Skin epidermis (tissue), 12 donors: ENCODE results near the gene OR52N1.

Experiments used
- H3K27ac ChIP-seq, 21 experiments: fragments of 200-600 bp; sonication (generic) in 11 of 21; one replicate each; pipeline ENCODE4 v1.5.0; 2020; ENCODE audit warnings: mild to moderate bottlenecking in 3 of 21, inconsistent platforms in 2 of 21, moderate library complexity in 2 of 21
- H3K4me3 ChIP-seq, 7 experiments: fragments of 200-600 bp; sonication (generic) in 2 of 7; one replicate each; pipeline ENCODE4 v1.5.0; 2020; ENCODE audit warnings: inconsistent platforms in 2 of 7, mild to moderate bottlenecking in 2 of 7, moderate library complexity in 1 of 7

OR52N1 gene

DNA sequence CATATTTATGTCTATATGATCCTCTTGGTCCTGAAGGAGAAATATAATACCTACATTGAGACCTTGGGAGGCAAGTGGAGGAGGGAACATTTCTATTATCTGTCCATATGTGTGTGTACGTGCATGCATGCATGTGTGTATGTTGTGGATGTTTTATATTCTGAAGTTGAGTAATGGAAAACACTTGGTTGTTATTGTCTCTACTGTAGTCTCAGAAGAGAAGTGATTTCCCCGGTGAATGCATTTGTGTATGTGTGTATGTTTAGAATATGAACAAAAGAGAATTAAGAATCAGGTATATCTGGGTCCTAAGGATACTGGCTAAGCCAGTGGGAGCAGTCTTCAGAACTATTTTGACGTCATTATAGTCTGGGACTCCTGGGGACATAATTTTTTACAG, at the start of gene OR52N1:
Gene OR52N1 (minus strand): TSS at position 101 of the 400 bp plus-strand sequence. CDS start 2,449 bp downstream, outside the sequence.
- Histone ChIP-seq H3K4me3 (no peak within 1 kb of the TSS), H3K27ac (no peak within 1 kb of the TSS)

GRCh38 chr11:5837695-5838094, 46.6 kb upstream of the OR52N1 start:
- H3K4me3 ChIP-seq, result no peak overlapping the region
- H3K27ac ChIP-seq, result no peak overlapping the region

GRCh38 chr11:5833446-5833845, 42.4 kb upstream of the OR52N1 start:
- no peak overlapping the region for H3K4me3 ChIP-seq
- H3K27ac ChIP-seq, result no peak overlapping the region

- no peak overlapping the region for H3K27ac ChIP-seq
- H3K4me3 ChIP-seq, result no peak overlapping the region
Observed at GRCh38 chr11:5831196-5831829, 40.2 kb upstream of the OR52N1 start.

- H3K4me3 ChIP-seq, result no peak overlapping the region
- H3K27ac ChIP-seq, result peak overlapping the region in 1 of 21 experiments; percentile 40
Observed at GRCh38 chr11:5818245-5818886, 27.3 kb upstream of the OR52N1 start.

- Histone ChIP-seq H3K4me3 (no peak overlapping the region), H3K27ac (no peak overlapping the region)
Observed at GRCh38 chr11:5815534-5815933, 24.5 kb upstream of the OR52N1 start.

DNA sequence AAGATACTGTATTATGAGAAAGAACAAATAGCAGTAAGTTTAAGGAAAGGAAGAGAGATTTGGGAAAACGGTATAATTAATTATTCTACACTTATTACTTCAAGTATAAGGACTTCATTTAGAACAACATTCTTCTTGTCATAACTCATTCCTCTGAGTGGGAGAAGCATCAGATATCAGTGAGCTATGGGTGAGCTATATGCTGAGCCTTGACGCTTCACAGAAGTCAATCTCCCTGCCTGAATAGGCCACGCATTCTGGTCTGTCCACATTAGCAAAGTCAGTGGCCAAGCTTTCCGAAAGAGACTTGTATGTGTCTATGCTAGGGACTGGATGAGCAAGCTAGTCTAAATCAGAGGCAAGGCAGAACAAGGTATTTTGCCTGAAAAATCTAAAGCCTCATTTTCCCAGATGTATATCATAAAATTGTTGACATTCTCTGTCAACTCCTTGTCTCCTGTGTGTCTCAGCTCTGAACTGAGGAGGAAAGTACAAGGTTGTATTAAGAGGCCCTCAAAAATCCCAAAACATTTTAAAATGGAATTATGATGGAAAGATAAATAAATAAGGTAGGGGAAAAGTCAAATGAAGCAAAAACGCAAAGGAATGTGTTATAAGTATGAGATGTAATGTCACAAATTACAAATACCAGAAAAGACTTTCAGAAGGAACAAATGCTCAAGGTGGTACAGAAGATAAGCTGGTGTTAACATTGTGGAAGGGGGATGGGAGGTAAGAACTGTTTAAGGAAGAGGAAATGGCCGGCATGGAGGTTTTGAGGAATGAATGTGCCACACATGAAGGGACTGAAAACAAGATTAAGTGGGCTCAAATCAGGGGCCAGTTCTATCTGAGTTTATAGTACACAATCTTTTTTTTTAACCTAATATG, 19.1 kb upstream of the OR52N1 start:
- Histone ChIP-seq H3K4me3 (no peak overlapping the region), H3K27ac (no peak overlapping the region)

GRCh38 chr11:5809122-5809519, 18.1 kb upstream of the OR52N1 start:
- Histone ChIP-seq H3K27ac (no peak overlapping the region), H3K4me3 (peak overlapping the region; percentile 20 to 47 (median 32))

GRCh38 chr11:5808500-5809121, 17.5 kb upstream of the OR52N1 start, which contains the start of gene OR52N2:
TSS of gene OR52N2 (plus strand) at chr11:5808924. CDS start at chr11:5820336, 11,412 bp downstream.
- Histone ChIP-seq H3K4me3 (peak within 1 kb of the TSS; percentile 20 to 47 (median 32)), H3K27ac (no peak within 1 kb of the TSS)

GRCh38 chr11:5807580-5807979, 16.5 kb upstream of the OR52N1 start:
- no peak overlapping the region for H3K27ac ChIP-seq
- no peak overlapping the region for H3K4me3 ChIP-seq

- H3K4me3 ChIP-seq, result no peak overlapping the region
- H3K27ac ChIP-seq, result no peak overlapping the region
Observed at GRCh38 chr11:5803982-5804381, 12.9 kb upstream of the OR52N1 start.

DNA sequence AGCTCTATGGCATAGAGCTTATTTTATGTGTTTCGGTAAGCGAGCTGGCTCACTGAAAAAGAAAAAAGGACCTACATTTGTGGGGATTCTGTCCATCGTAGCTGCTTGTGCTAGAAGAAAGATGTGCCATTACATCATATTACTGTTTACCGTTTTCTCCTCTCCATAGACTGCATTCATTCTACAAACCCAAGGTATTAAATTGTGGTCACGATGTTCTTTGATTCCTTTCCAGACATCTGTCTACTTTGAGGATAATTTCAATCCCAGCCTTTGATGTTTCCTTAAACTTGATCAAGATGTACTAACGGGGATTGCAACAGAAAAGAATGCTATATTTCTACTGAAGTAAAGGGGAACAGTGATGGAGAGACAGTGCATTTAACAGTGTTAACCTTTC, 5.5 kb upstream of the OR52N1 start:
- Histone ChIP-seq H3K27ac (no peak overlapping the region), H3K4me3 (no peak overlapping the region)

- Histone ChIP-seq H3K27ac (no peak within 1 kb of the TSS), H3K4me3 (no peak within 1 kb of the TSS)
Observed at GRCh38 chr11:5783255-5783654, 7.8 kb downstream of the OR52N1 start, which contains the start of gene OR52N5. TSS of gene OR52N5 (minus strand) at chr11:5783355. CDS start at chr11:5778634, 4,721 bp downstream.

- no peak overlapping the region for H3K27ac ChIP-seq
Observed at GRCh38 chr11:5767056-5767455, 24.0 kb downstream of the OR52N1 start.

DNA sequence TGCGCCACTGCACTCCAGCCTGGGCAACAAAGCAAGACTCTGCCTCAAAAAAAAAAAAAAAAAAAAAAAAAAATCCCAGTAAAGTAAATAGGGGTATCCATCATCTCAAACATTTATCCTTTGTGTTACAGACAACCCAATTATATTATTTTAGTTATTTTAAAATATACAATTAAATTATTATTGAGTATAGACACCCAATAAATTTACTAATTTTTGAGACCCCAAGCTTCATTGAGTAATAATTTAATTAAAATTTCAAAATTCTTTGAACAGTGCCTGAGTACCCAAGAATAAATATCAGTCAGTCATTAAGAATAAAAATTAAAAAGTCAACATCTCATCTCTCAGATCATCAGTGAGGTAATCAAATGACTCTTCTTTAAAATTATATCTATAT, 37.1 kb downstream of the OR52N1 start, which contains the start of gene OR52N4:
Gene OR52N4 (plus strand): TSS at position 301 of the 400 bp plus-strand sequence. CDS start 498 bp downstream, outside the sequence.
- no peak within 1 kb of the TSS for H3K4me3 ChIP-seq
- H3K27ac ChIP-seq, result no peak within 1 kb of the TSS

More at GRCh38 chr11:5767056-5767455, 24.0 kb downstream of the OR52N1 start:
- H3K4me3 ChIP-seq, result no peak overlapping the region

DNA sequence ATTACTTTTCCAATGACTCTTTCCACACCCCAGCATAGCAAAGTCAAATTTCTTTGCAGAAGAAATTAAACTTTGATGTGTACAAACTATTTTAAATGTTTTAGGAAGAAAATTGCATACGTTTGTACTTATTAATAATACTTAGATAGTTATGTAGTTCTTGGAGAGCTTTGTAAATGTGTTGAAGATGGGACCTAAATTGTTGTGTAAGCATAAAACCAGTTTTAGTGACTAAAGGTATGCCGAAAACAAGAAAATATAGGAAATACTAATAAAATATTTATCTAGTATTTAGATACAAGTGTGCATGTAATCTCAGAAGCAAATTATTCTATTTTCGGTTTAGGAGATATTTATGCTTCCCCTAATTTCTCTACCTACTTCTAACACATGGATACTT, 41.2 kb downstream of the OR52N1 start:
- Histone ChIP-seq H3K27ac (no peak overlapping the region), H3K4me3 (no peak overlapping the region)

DNA sequence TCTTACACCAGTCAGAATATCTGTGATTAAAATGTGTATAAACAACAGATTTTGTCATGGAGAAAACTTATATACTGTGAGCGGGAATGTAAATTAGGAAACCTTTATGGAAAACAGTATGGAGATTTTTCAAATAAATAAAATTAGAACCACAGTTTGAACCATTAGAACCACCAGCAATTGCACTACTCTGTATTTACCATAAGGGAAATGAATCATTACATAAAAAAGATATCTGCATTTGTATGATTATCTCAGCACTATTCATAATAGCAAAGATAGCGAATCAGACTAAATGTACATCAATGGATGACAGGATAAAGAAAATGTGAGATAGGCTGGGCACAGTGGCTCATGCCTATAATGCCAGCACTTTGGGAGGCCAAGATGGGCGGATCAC, 44.5 kb downstream of the OR52N1 start:
- Histone ChIP-seq H3K27ac (no peak overlapping the region), H3K4me3 (no peak overlapping the region)

- Histone ChIP-seq H3K4me3 (no peak overlapping the region), H3K27ac (no peak overlapping the region)
Observed at GRCh38 chr11:5738431-5738830, 52.6 kb downstream of the OR52N1 start.

- Histone ChIP-seq H3K27ac (no peak overlapping the region), H3K4me3 (no peak overlapping the region)
Observed at GRCh38 chr11:5737670-5738392, 53.2 kb downstream of the OR52N1 start.
